H1 (cell line): ENCODE results near the gene ARHGEF7. TPM values are rescaled to one million over a fixed set of nuclear protein-coding genes. Genes with fewer than 3 reads are reported as not detected.
A peak's percentile ranks its signal among the peaks of the same experiment; 100 is the strongest.

Experiments
- CTCF ChIA-PET: fragments of 300-600 bp; sonication (Branson Sonifier 250); formaldehyde crosslinking; loops from one replicate; lab custom pipeline; 2021; ENCODE audit not compliant: partially characterized antibody; lab: Charles Lee
- POLR2A ChIA-PET: fragments of 300-600 bp; sonication (Branson Sonifier 250); formaldehyde crosslinking; loops from one replicate; lab custom pipeline; 2021; ENCODE audit warnings: inconsistent platforms; ENCODE audit not compliant: partially characterized antibody; lab: Charles Lee
- DNase-seq, 2 experiments: peaks; one replicate each; pipeline versions ENCODE4 v3.0.0 to v3.0.0-alpha.2; 2010 to 2022; ENCODE audit warnings: low spot score in 2 of 2, low read depth in 1 of 2, mixed read lengths in 1 of 2
- FAIRE-seq: peaks from 2 replicates; lab custom pipeline; 2011; peaks lifted over from hg19 to GRCh38; lab: Jason Lieb, UNC
- H2AFZ ChIP-seq: 2 replicates; pipeline ENCODE4 v1.8.1; 2012; ENCODE audit warnings: low read length, inconsistent platforms
- H2AK5ac ChIP-seq: 2 replicates; pipeline ENCODE4 v1.6.1; 2013; ENCODE audit warnings: low read depth, low read length
- H2BK120ac ChIP-seq: replicated peaks from 2 replicates; pipeline ENCODE3; 2013; ENCODE audit warnings: low read depth, low read length, inconsistent platforms
- H2BK12ac ChIP-seq: 2 replicates; pipeline ENCODE4 v1.6.1; 2013; ENCODE audit warnings: low read depth, low read length
- H2BK15ac ChIP-seq: 2 replicates; pipeline ENCODE4 v1.6.1; 2013; ENCODE audit warnings: low read length
- H2BK20ac ChIP-seq: 2 replicates; pipeline ENCODE4 v1.6.1; 2013; ENCODE audit warnings: low read length
- H2BK5ac ChIP-seq: 2 replicates; pipeline ENCODE4 v1.6.1; 2013; ENCODE audit warnings: low read depth, low read length
- H3K14ac ChIP-seq: 2 replicates; pipeline ENCODE4 v1.6.1; 2013; ENCODE audit warnings: inconsistent platforms; ENCODE audit not compliant: insufficient read length
- H3K18ac ChIP-seq: 2 replicates; pipeline ENCODE4 v1.6.1; 2013; ENCODE audit warnings: low read length; ENCODE audit errors: extremely low read depth
- H3K23ac ChIP-seq: 2 replicates; pipeline ENCODE4 v1.6.1; 2013; ENCODE audit warnings: inconsistent platforms; ENCODE audit not compliant: insufficient read length
- H3K23me2 ChIP-seq: 2 replicates; pipeline ENCODE4 v1.6.1; 2013; ENCODE audit warnings: low read depth, low read length
- H3K27ac ChIP-seq: 2 replicates; pipeline ENCODE4 v1.6.1; 2011; ENCODE audit warnings: low read depth, low read length, inconsistent platforms
- H3K27me3 ChIP-seq, 4 experiments: replicated peaks in 1 of 4; 1 replicate in 1 of 4; 2 replicates in 3 of 4; pipeline versions ENCODE4 v1.6.1 to v1.8.1; 2011 to 2013; ENCODE audit warnings: low read length in 3 of 4, mild to moderate bottlenecking in 3 of 4, inconsistent platforms in 2 of 4, mixed read lengths in 2 of 4, moderate library complexity in 1 of 4; ENCODE audit not compliant: control insufficient read depth in 3 of 4, insufficient read depth in 3 of 4; ENCODE audit errors: extremely low read depth in 1 of 4
- H3K36me3 ChIP-seq, 4 experiments: 2 replicates each; pipeline versions ENCODE4 v1.6.1 to v1.8.1; 2011 to 2013; ENCODE audit warnings: mild to moderate bottlenecking in 4 of 4, low read length in 3 of 4, moderate library complexity in 2 of 4, control low read depth in 1 of 4, inconsistent platforms in 1 of 4; ENCODE audit not compliant: insufficient read depth in 4 of 4, control insufficient read depth in 2 of 4
- H3K4ac ChIP-seq: replicated peaks from 2 replicates; pipeline ENCODE3; 2013; ENCODE audit warnings: low read length, low read depth, mixed read lengths, inconsistent platforms; ENCODE audit not compliant: insufficient read length
- H3K4me1 ChIP-seq, 4 experiments: replicated peaks in 1 of 4; 1 replicate in 1 of 4; 2 replicates in 3 of 4; pipeline versions ENCODE4 v1.6.1 to v1.8.1; 2011 to 2013; ENCODE audit warnings: low read length in 3 of 4, inconsistent platforms in 2 of 4, mixed read lengths in 1 of 4; ENCODE audit not compliant: insufficient read depth in 4 of 4, control insufficient read depth in 3 of 4
- H3K4me2 ChIP-seq, 2 experiments: 2 replicates each; pipeline versions ENCODE4 v1.6.1 to v1.8.1; 2011 to 2013; ENCODE audit warnings: low read depth in 2 of 2, low read length in 2 of 2, control low read depth in 1 of 2, inconsistent platforms in 1 of 2, mild to moderate bottlenecking in 1 of 2; ENCODE audit not compliant: insufficient read depth in 1 of 2
- H3K4me3 ChIP-seq, 4 experiments: fragments of 200-600, 300-600 bp in 1 of 4; sonication (generic), shearing (Covaris generic), sonication (Bioruptor Twin) in 1 of 4; 2 replicates each; pipeline versions ENCODE4 v1.5.1 to v1.8.1; 2011 to 2016; ENCODE audit warnings: low read length in 4 of 4, low read depth in 3 of 4, control low read depth in 2 of 4, inconsistent platforms in 2 of 4, mild to moderate bottlenecking in 2 of 4, mixed read lengths in 1 of 4, moderate library complexity in 1 of 4; ENCODE audit not compliant: insufficient read depth in 2 of 4; ENCODE audit errors: extremely low read depth in 1 of 4
- H3K56ac ChIP-seq: replicated peaks from 2 replicates; pipeline ENCODE3; 2013; ENCODE audit warnings: low read depth, mild to moderate bottlenecking, mixed read lengths, low read length, inconsistent platforms; ENCODE audit not compliant: insufficient read length
- H3K79me1 ChIP-seq: 2 replicates; pipeline ENCODE4 v1.6.1; 2013; ENCODE audit warnings: low read depth, low read length, control low read depth
- H3K79me2 ChIP-seq, 2 experiments: 2 replicates each; pipeline versions ENCODE4 v1.6.1 to v1.8.1; 2012 to 2013; ENCODE audit warnings: low read length in 2 of 2, mild to moderate bottlenecking in 2 of 2, inconsistent platforms in 1 of 2; ENCODE audit not compliant: insufficient read depth in 2 of 2, control insufficient read depth in 1 of 2
- H3K9ac ChIP-seq, 4 experiments: replicated peaks in 1 of 4; 1 replicate in 1 of 4; 2 replicates in 3 of 4; pipeline versions ENCODE4 v1.6.1 to v1.8.1; 2011 to 2013; ENCODE audit warnings: low read depth in 3 of 4, low read length in 3 of 4, control low read depth in 2 of 4, mild to moderate bottlenecking in 2 of 4, moderate library complexity in 2 of 4, inconsistent platforms in 1 of 4; ENCODE audit errors: extremely low read depth in 1 of 4
- H3K9me3 ChIP-seq, 2 experiments: 2 replicates each; pipeline versions ENCODE4 v1.6.1 to v1.8.1; 2012 to 2013; ENCODE audit warnings: mild to moderate bottlenecking in 2 of 2, moderate library complexity in 2 of 2, control low read depth in 1 of 2, inconsistent platforms in 1 of 2, low read depth in 1 of 2, low read length in 1 of 2, mixed read lengths in 1 of 2; ENCODE audit not compliant: insufficient read depth in 2 of 2
- H4K20me1 ChIP-seq, 2 experiments: replicated peaks in 1 of 2; 2 replicates each; pipeline versions ENCODE3 to v1.8.1; 2011 to 2013; ENCODE audit warnings: inconsistent platforms in 2 of 2, low read length in 2 of 2, mild to moderate bottlenecking in 1 of 2; ENCODE audit not compliant: insufficient read depth in 2 of 2, control insufficient read depth in 1 of 2
- H4K5ac ChIP-seq: 2 replicates; pipeline ENCODE4 v1.6.1; 2013; ENCODE audit warnings: low read length, low read depth, mixed read lengths, inconsistent platforms; ENCODE audit not compliant: insufficient read length
- H4K8ac ChIP-seq: 2 replicates; pipeline ENCODE4 v1.8.0; 2013; ENCODE audit warnings: mild to moderate bottlenecking, moderate library complexity, low read length, inconsistent platforms; ENCODE audit not compliant: insufficient read depth; ENCODE audit errors: extremely low read depth
- H4K91ac ChIP-seq: replicated peaks from 2 replicates; pipeline ENCODE3; 2013; ENCODE audit warnings: low read length, mixed read lengths, inconsistent platforms; ENCODE audit not compliant: insufficient read length
- EGR1 ChIP-seq: IDR thresholded peaks from 2 replicates; pipeline ENCODE4 v1.6.1; 2011; ENCODE audit warnings: low read depth, low read length, borderline replicate concordance
- EZH2 ChIP-seq: fragments of 200-600 bp; sonication (generic); IDR thresholded peaks from 2 replicates; pipeline ENCODE4 v1.7.1; 2012; ENCODE audit warnings: low read depth, mild to moderate bottlenecking, moderate library complexity, low read length, inconsistent platforms; ENCODE audit not compliant: severe bottlenecking
- FOSL1 ChIP-seq: IDR thresholded peaks from 2 replicates; pipeline ENCODE4 v1.6.1; 2011; ENCODE audit warnings: mild to moderate bottlenecking, low read depth, low read length, moderate library complexity; ENCODE audit not compliant: insufficient read depth
- KDM4A ChIP-seq: IDR thresholded peaks from one replicate; pipeline ENCODE4 v1.7.1; 2012; ENCODE audit warnings: low read depth, mild to moderate bottlenecking, moderate library complexity, low read length, inconsistent platforms; ENCODE audit not compliant: severe bottlenecking
- NANOG ChIP-seq: IDR thresholded peaks from 2 replicates; pipeline ENCODE4 v1.6.1; 2011; ENCODE audit warnings: low read length, low read depth, mild to moderate bottlenecking, inconsistent platforms; ENCODE audit not compliant: insufficient read depth, poor library complexity, severe bottlenecking
- SIRT6 ChIP-seq: IDR thresholded peaks from one replicate; pipeline ENCODE4 v1.7.1; 2012; ENCODE audit warnings: low read length, inconsistent platforms
- SUZ12 ChIP-seq: fragments of 200-600 bp; sonication (generic); IDR thresholded peaks from 2 replicates; pipeline ENCODE4 v1.6.1; 2012; ENCODE audit warnings: mild to moderate bottlenecking, inconsistent platforms, low read length, moderate library complexity, mixed read lengths
- TCF12 ChIP-seq: IDR thresholded peaks from 2 replicates; pipeline ENCODE4 v1.6.1; 2011; ENCODE audit warnings: low read depth, mild to moderate bottlenecking, low read length
- WGBS, 2 experiments: shearing (Covaris generic) in 1 of 2; methylation state at CpG; one replicate each; pipeline versions ENCODE4 v1.1.6 to v1.1.7; 2013 to 2015; ENCODE audit warnings: low lambda C conversion rate in 2 of 2, mixed read lengths in 2 of 2, inconsistent platforms in 1 of 2, low coverage in 1 of 2, missing lambda C conversion rate in 1 of 2; ENCODE audit not compliant: insufficient replicate concordance in 2 of 2, insufficient coverage in 1 of 2, insufficient read length in 1 of 2; ENCODE audit errors: extremely low coverage in 1 of 2, missing lambda C conversion rate in 1 of 2; 5-methylcytosine and 5-hydroxymethylcytosine counted together
- polyA plus RNA-seq, 7 experiments: library from polyadenylated mRNA; depleted of rRNA in 3 of 7; stranded (reverse) in 5 of 7; unstranded in 2 of 7; fragments of >200 nt in 5 of 7; fragments of 200-250 nt in 2 of 7; gene quantifications; 1 replicate in 5 of 7; 2 replicates in 1 of 7; 4 replicates in 1 of 7; pipeline versions ENCODE4 v1.2.1 to v1.2.3, GENCODE V29; 2011 to 2013; ENCODE audit warnings: missing spikeins in 2 of 7, mixed read lengths in 2 of 7
- total RNA-seq: library from RNA; stranded (reverse); fragmentation: NEBNext Ultra II Directional; extraction: Animal tissue kit (Norgen Biotek cat#: 25700); gene quantifications from 2 replicates; pipeline ENCODE4 v1.2.1, GENCODE V29; 2021
- TF ChIP-seq, protein P1 (sequence below): IDR thresholded peaks from 2 replicates; pipeline ENCODE4 v1.6.1; 2012; ENCODE audit warnings: inconsistent platforms

Gene ARHGEF7
- total and polyA plus RNA-seq, 2 of the 8 experiments (the other 6 are each of a cell fraction or from before 2014, with no cell fraction given): 26.2 to 56.5 TPM

DNA sequence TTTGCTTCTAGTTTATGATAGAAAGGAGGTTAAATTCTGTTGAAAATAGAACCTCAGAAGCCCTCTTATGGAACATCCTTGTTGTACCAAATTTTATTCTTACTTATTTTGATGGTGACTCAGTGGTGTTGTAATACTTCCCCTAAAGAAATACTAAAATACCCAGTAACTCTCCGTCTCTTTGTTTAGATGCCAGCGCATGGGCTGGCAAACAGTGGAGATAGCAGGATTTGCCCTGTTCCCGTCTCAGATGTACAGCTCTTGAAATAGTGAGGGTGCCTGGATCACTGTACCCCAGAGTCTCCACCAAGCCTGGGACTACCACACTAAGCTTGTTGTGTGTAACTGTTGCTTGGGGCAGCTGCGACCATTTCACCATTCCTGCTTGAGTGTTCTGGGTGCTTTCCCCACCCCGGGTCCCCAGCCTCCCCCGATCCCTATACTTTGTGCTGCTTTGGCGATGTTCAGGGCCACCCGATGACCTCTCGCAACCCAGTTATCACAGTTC lies 138.3 kb downstream of the ARHGEF7 start:
- no peak overlapping the region for H3K23ac ChIP-seq
- TF ChIP-seq SIRT6 (no peak), KDM4A (no peak), NANOG (no peak), EZH2 (no peak), FOSL1 (no peak), SUZ12 (no peak), EGR1 (no peak), TCF12 (no peak)
- TF ChIP-seq, protein P1, sequence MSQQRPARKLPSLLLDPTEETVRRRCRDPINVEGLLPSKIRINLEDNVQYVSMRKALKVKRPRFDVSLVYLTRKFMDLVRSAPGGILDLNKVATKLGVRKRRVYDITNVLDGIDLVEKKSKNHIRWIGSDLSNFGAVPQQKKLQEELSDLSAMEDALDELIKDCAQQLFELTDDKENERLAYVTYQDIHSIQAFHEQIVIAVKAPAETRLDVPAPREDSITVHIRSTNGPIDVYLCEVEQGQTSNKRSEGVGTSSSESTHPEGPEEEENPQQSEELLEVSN: no peak
- no peak overlapping the region for H3K27ac ChIP-seq
- no peak overlapping the region for H3K9ac ChIP-seq
- ChIA-PET CTCF (no interaction called here), POLR2A (no interaction called here)
- no peak overlapping the region for H2BK120ac ChIP-seq
- no peak overlapping the region for H3K56ac ChIP-seq
- no peaks in the 10 kb centered on the region for H3K27me3 ChIP-seq
- H2AFZ ChIP-seq: no peak overlapping the region
- no peak overlapping the region for H2BK20ac ChIP-seq
- H3K14ac ChIP-seq: no peak overlapping the region
- H2AK5ac ChIP-seq: no peak overlapping the region
- peaks cover 2% of the 10 kb centered on the region; the same call in 1 of the 2 replicates for H3K79me1 ChIP-seq
- H3K36me3 ChIP-seq: peaks cover 1 to 6% (median 4%) of the 10 kb centered on the region in 4 experiments; a peak in 4 of 8 replicates
- no peak overlapping the region for H2BK12ac ChIP-seq
- H3K4me3 ChIP-seq: no peak overlapping the region
- no peak overlapping the region for H2BK15ac ChIP-seq
- no peak overlapping the region for H4K8ac ChIP-seq
- 93% methylated on average over 9 of the region's 9 CpGs; no CpG with 5 or more reads in 1 of the 2 experiments for WGBS, 2 experiments
- H3K79me2 ChIP-seq: peaks cover 0 to 20% of the 10 kb centered on the region in 2 experiments; a peak in 1 of 4 replicates
- no peak for FAIRE-seq
- no peak overlapping the region for H3K4ac ChIP-seq
- no peak overlapping the region for H4K91ac ChIP-seq
- no peak overlapping the region for H3K4me2 ChIP-seq
- H4K5ac ChIP-seq: no peak overlapping the region
- H3K18ac ChIP-seq: no peak overlapping the region
- DNase-seq: peak in 1 of 2 experiments; percentile 23
- H2BK5ac ChIP-seq: 0 out of 2 replicates have a peak overlapping the region, but pooled peaks have one; percentile 39
- no peaks in the 10 kb centered on the region; a peak in 1 of 4 replicates for H3K9me3 ChIP-seq
- no peaks in the 10 kb centered on the region for H3K23me2 ChIP-seq
- H4K20me1 ChIP-seq: peaks cover 2 to 5% of the 10 kb centered on the region in 2 experiments
- peaks cover 0 to 2% (median 0%) of the 10 kb centered on the region in 4 experiments; a peak in 2 of 7 replicates for H3K4me1 ChIP-seq
